Pons (tissue), 1 donor: ENCODE data around the gene NOTCH4.

Experiments used
- DNase-seq: peaks from one replicate; pipeline ENCODE4 v3.0.0-alpha.2; 2016; ENCODE audit warnings: low spot score

NOTCH4 gene

GRCh38 chr6:32163559-32164258, 60.2 kb downstream of the NOTCH4 start:
- peak; percentile 34 for DNase-seq

- no peak for DNase-seq
Measured at GRCh38 chr6:32158052-32158451, 65.8 kb downstream of the NOTCH4 start.

- no peak for DNase-seq
Measured at GRCh38 chr6:32156891-32157290, 67.0 kb downstream of the NOTCH4 start.

- peak; percentile 66 for DNase-seq
Measured at GRCh38 chr6:32154514-32155161, 69.2 kb downstream of the NOTCH4 start.

- peak; percentile 87 for DNase-seq
Measured at GRCh38 chr6:32153564-32154513, 70.0 kb downstream of the NOTCH4 start, which contains the start of gene PPT2. PPT2 (plus strand) TSS chr6:32154141; CDS start chr6:32154595, 454 bp downstream.

GRCh38 chr6:32152769-32153563, 70.9 kb downstream of the NOTCH4 start:
- peak; percentile 50 for DNase-seq

GRCh38 chr6:32151863-32152768, 71.8 kb downstream of the NOTCH4 start, which contains the start of gene PRRT1:
PRRT1 (minus strand) TSS chr6:32151939; CDS start chr6:32151827, 112 bp downstream.
- DNase-seq, result no peak

GRCh38 chr6:32151181-32151862, 72.5 kb downstream of the NOTCH4 start:
- DNase-seq, result no peak

GRCh38 chr6:32149932-32150870, 73.7 kb downstream of the NOTCH4 start:
- DNase-seq, result no peak

- no peak for DNase-seq
Measured at GRCh38 chr6:32149092-32149755, 74.6 kb downstream of the NOTCH4 start.

GRCh38 chr6:32148289-32149091, 75.4 kb downstream of the NOTCH4 start:
- DNase-seq, result no peak

- no peak for DNase-seq
Measured at GRCh38 chr6:32147401-32148132, 76.3 kb downstream of the NOTCH4 start.

GRCh38 chr6:32146687-32147086, 77.2 kb downstream of the NOTCH4 start:
- DNase-seq, result no peak

- DNase-seq, result no peak
Measured at GRCh38 chr6:32146287-32146686, 77.6 kb downstream of the NOTCH4 start.
